ENCODE measurements around the gene INS.

INS gene

DNA sequence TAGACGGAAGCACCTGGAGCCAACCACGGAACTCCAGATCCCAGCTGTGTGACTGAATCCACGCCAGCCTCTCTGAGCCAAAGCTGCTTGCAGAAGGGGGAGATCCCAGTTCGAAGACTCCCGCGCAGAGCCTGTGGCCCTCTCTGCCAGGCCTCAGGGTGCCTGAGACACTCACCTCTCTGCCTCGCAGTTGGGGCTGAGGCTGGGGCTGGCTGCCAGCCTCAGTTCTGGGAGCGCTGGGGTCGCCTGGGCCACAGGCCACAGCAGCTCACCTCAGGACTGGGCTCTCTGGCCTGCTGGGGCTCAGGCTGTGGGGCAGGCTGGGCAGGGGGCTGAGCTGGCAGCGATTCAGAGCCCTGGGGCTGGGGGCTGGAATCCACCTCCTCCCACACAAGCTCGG, 13.6 kb downstream of the INS start:
- Histone ChIP-seq H3K27me3 (ENCODE audit: insufficient read depth, low read length, poor library complexity) (peaks cover 33% of the 10 kb centered on the region), H3K36me3 (ENCODE audit: insufficient read depth, low read length) (no peaks in the 10 kb centered on the region), H3K4me1 (ENCODE audit: insufficient read depth, low read length) (peaks cover 5% of the 10 kb centered on the region), H2AFZ (ENCODE audit: low read depth, low read length) (no peak overlapping the region), H3K4me2 (ENCODE audit: insufficient read depth, low read length) (no peak overlapping the region), H3K9me3 (ENCODE audit: insufficient read depth, low read length, severe bottlenecking) (no peaks in the 10 kb centered on the region), H4K20me1 (ENCODE audit: insufficient read depth, low read length) (peaks cover 18% of the 10 kb centered on the region), H3K79me2 (ENCODE audit: insufficient read depth, low read length) (no peaks in the 10 kb centered on the region), H3K27ac (ENCODE audit: low read length) (no peak overlapping the region), H3K4me3 (ENCODE audit: low read depth in 1 of 2, low read length in 2 of 2) (no peak overlapping the region), H3K9ac (ENCODE audit: low read depth, low read length) (no peak overlapping the region)
- TF ChIP-seq EZH2 (IDR thresholded peaks at IDR 0.05; ENCODE audit: borderline replicate concordance, low read depth, low read length, severe bottlenecking) = no peak
- TF ChIP-seq, protein P1, sequence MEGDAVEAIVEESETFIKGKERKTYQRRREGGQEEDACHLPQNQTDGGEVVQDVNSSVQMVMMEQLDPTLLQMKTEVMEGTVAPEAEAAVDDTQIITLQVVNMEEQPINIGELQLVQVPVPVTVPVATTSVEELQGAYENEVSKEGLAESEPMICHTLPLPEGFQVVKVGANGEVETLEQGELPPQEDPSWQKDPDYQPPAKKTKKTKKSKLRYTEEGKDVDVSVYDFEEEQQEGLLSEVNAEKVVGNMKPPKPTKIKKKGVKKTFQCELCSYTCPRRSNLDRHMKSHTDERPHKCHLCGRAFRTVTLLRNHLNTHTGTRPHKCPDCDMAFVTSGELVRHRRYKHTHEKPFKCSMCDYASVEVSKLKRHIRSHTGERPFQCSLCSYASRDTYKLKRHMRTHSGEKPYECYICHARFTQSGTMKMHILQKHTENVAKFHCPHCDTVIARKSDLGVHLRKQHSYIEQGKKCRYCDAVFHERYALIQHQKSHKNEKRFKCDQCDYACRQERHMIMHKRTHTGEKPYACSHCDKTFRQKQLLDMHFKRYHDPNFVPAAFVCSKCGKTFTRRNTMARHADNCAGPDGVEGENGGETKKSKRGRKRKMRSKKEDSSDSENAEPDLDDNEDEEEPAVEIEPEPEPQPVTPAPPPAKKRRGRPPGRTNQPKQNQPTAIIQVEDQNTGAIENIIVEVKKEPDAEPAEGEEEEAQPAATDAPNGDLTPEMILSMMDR (IDR thresholded peaks at IDR 0.05; ENCODE audit: borderline replicate concordance, extremely low read depth, low read length, poor library complexity, severe bottlenecking) = no peak
- DNase-seq (no peak), ATAC-seq (ENCODE audit: insufficient read depth, low read depth) (no peak)

- no peak overlapping the region for H3K27ac ChIP-seq (ENCODE audit: low read length)
Observed at GRCh38 chr11:2146051-2146450, 15.0 kb downstream of the INS start.

GRCh38 chr11:2144544-2145248, 16.3 kb downstream of the INS start:
- Histone ChIP-seq H3K79me2 (ENCODE audit: insufficient read depth, low read length) (no peaks in the 10 kb centered on the region), H3K27ac (ENCODE audit: low read length) (no peak overlapping the region), H3K4me1 (ENCODE audit: insufficient read depth, low read length) (no peaks in the 10 kb centered on the region), H3K9me3 (ENCODE audit: insufficient read depth, low read length, severe bottlenecking) (no peaks in the 10 kb centered on the region), H3K4me2 (ENCODE audit: insufficient read depth, low read length) (no peak overlapping the region), H2AFZ (ENCODE audit: low read depth, low read length) (no peak overlapping the region), H3K9ac (ENCODE audit: low read depth, low read length) (no peak overlapping the region), H4K20me1 (ENCODE audit: insufficient read depth, low read length) (peaks cover 8% of the 10 kb centered on the region; the same call in 1 of the 2 replicates), H3K4me3 (ENCODE audit: low read depth in 1 of 2, low read length in 2 of 2) (no peak overlapping the region), H3K27me3 (ENCODE audit: insufficient read depth, low read length, poor library complexity) (peaks cover 27% of the 10 kb centered on the region), H3K36me3 (ENCODE audit: insufficient read depth, low read length) (no peaks in the 10 kb centered on the region)
- DNase-seq (no peak), ATAC-seq (ENCODE audit: insufficient read depth, low read depth) (no peak)
- TF ChIP-seq EZH2 (IDR thresholded peaks at IDR 0.05; ENCODE audit: borderline replicate concordance, low read depth, low read length, severe bottlenecking) = no peak
- TF ChIP-seq, protein P1 (IDR thresholded peaks at IDR 0.05; ENCODE audit: borderline replicate concordance, extremely low read depth, low read length, poor library complexity, severe bottlenecking) = no peak

More at GRCh38 chr11:2146051-2146450, 15.0 kb downstream of the INS start:
- TF ChIP-seq EZH2 (IDR thresholded peaks at IDR 0.05; ENCODE audit: borderline replicate concordance, low read depth, low read length, severe bottlenecking) = no peak
- no peak for ATAC-seq (ENCODE audit: insufficient read depth, low read depth)
- H3K4me3 ChIP-seq (ENCODE audit: low read depth in 1 of 2, low read length in 2 of 2) = no peak overlapping the region
- no peaks in the 10 kb centered on the region for H3K4me1 ChIP-seq (ENCODE audit: insufficient read depth, low read length)
- no peak overlapping the region for H3K9ac ChIP-seq (ENCODE audit: low read depth, low read length)
- no peaks in the 10 kb centered on the region for H3K9me3 ChIP-seq (ENCODE audit: insufficient read depth, low read length, severe bottlenecking)
- H3K4me2 ChIP-seq (ENCODE audit: insufficient read depth, low read length) = no peak overlapping the region
- no peaks in the 10 kb centered on the region for H3K79me2 ChIP-seq (ENCODE audit: insufficient read depth, low read length)
- H2AFZ ChIP-seq (ENCODE audit: low read depth, low read length) = no peak overlapping the region
- H3K27me3 ChIP-seq (ENCODE audit: insufficient read depth, low read length, poor library complexity) = peaks cover 33% of the 10 kb centered on the region
- peaks cover 16% of the 10 kb centered on the region for H4K20me1 ChIP-seq (ENCODE audit: insufficient read depth, low read length)
- DNase-seq = no peak
- H3K36me3 ChIP-seq (ENCODE audit: insufficient read depth, low read length) = no peaks in the 10 kb centered on the region

GRCh38 chr11:2143799-2144543, 17.0 kb downstream of the INS start:
- Histone ChIP-seq H3K4me2 (ENCODE audit: insufficient read depth, low read length) (no peak overlapping the region), H3K9ac (ENCODE audit: low read depth, low read length) (no peak overlapping the region), H3K79me2 (ENCODE audit: insufficient read depth, low read length) (no peaks in the 10 kb centered on the region), H4K20me1 (ENCODE audit: insufficient read depth, low read length) (peaks cover 4% of the 10 kb centered on the region; the same call in 1 of the 2 replicates), H3K4me1 (ENCODE audit: insufficient read depth, low read length) (no peaks in the 10 kb centered on the region), H3K9me3 (ENCODE audit: insufficient read depth, low read length, severe bottlenecking) (no peaks in the 10 kb centered on the region), H3K27ac (ENCODE audit: low read length) (no peak overlapping the region), H3K27me3 (ENCODE audit: insufficient read depth, low read length, poor library complexity) (peaks cover 21% of the 10 kb centered on the region), H2AFZ (ENCODE audit: low read depth, low read length) (no peak overlapping the region), H3K36me3 (ENCODE audit: insufficient read depth, low read length) (no peaks in the 10 kb centered on the region), H3K4me3 (ENCODE audit: low read depth in 1 of 2, low read length in 2 of 2) (no peak overlapping the region)
- TF ChIP-seq, protein P1 (IDR thresholded peaks at IDR 0.05; ENCODE audit: borderline replicate concordance, extremely low read depth, low read length, poor library complexity, severe bottlenecking) = no peak
- no peak for TF ChIP-seq EZH2 (IDR thresholded peaks at IDR 0.05; ENCODE audit: borderline replicate concordance, low read depth, low read length, severe bottlenecking)
- ATAC-seq (ENCODE audit: insufficient read depth, low read depth) (no peak), DNase-seq (no peak)

All from DND-41 (cell line).